NCI-H146 (cell line): ENCODE measurements around the gene RO60.

Experiments
- DNase-seq: peaks from one replicate; lab custom pipeline; 2025; lab: John Stamatoyannopoulos, UW

RO60 gene

DNA sequence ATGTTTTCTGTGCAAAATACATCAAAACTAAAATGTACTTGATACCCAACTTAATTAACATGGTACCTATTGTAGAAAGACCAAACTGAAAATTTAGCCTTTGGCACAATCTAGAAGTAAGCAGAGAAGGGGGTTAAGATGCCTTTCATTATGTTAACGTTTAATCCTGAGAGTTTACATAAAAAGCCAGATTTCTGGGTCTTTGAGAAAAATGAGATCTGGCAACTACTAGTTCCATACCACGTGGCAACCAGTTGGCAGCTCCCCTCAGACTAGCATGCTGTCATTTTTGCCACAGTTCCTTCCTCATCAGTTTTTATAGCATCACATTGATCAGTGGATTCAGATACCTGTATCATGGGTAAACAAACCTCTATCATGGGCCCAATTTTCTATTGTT is 1.5 kb downstream of the RO60 start:
- DNase-seq, result peak; percentile 27

DNA sequence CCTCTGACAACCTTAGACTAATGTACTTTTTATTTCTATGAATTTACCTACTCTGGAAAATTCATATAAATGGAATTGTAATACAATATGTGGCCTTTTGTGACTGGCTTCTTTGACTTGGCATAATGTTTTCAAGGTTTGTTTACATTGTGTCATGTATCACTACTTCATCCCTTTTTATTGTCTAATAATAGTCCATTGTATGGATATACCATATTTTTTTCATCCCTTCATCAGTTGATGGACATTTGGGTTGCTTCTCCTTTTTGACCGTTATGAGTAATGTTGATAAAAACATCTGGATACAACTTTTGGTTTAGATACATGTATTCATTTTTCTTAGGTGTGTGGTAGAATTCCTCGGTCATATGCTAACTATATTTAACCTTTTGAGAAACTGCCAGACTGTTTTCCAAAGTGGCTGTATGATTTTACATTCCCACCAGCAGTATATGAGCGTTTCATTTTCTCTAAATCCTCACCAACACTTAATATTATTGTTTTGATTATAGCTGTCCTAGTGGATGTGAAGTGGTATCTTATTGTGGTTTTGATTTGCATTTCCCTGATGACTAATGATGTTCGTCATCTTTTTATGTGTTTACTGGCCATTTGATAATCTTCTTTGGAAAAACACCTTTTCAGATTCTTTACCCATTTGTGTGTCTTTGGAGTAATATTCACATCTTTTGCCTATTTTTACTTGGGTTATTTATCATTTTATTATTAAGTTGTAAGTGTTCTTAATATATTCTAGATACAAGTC is 3.5 kb downstream of the RO60 start:
- no peak for DNase-seq

DNA sequence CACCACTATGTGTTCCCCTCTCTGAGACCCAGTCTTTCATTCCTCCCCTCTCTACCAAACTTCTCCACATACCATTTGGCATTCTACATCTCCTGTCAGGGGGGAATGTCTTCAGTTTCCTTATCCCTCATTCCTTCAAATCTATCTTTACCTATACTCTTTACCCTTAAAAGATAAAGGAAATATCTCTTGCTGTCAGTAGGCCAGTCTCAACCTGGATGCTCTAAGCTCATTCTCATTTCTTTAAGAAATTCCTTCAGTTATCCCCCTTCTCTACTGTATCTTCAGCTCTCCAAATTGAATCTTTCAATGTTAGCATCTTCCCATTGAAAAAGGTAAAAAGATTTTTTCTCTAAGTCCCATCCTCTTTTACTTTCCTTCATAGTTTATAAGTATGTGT is 6.5 kb downstream of the RO60 start:
- no peak for DNase-seq

DNA sequence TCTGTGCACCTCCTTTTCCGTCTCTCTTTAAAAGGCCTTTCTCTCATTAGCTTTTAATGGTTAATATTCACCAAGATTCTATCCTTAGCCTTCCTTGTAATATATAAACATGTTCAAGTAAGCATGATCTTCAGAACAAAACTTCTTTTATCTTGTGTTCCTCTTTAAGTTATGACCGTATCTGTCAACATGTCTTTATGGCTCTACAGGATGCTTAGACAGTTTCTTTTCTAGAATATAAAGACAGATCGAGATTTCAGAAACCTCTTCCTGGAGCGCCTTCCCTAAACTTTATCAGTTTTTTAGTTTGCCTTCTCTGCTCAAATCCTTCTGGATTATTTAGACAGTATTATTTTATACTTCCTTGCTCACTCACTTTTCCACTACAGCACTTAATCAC is 7.2 kb downstream of the RO60 start:
- no peak for DNase-seq

DNA sequence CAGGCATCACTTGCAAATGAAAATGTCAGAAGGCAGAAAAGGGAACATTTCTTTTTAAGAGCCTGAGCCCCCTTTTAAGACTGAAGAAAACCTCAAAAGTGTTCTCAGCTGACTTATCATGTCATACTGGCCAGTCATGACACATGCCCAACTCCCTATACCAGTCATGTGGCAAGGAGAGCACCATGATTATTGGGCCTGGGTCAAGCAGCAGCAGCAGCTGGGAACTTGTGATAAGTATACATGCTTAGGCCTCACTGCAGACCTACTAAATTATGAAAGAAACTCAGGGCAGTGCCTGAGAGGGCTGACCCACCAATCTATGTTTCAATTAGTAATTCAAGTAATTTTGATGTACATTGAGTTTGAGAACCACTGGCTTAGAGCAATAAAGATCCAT is 8.6 kb downstream of the RO60 start:
- DNase-seq, result no peak

DNA sequence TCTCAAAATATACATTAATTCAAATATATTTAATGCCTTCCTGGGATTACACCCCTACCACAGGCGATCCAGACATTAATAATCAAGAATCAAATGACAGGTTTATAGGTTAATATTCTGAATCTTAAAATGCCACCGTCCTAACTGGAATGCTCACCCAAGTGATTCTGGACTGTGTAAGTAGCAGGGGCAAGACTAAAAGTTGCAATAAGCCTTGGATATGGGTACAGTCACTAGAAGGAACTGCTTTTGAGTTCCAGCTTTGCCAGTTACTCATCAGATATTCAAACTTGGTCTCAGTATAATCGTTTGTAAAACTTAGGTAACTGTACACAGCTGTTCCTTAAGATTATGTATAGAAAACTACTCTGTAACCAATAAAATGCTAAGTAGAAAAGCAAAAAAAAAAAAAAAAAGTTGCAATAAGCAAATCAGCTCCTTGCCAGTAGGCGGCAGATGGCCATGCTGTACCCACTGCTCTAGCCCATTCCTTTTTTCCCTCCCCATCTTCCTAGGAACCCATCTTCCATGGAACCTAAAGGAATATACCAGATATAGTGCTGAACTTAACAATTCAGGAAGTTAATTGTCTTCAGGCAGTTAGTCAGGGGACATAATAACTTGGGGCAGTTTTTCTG is 10.5 kb downstream of the RO60 start:
- peak; percentile 8 for DNase-seq

DNA sequence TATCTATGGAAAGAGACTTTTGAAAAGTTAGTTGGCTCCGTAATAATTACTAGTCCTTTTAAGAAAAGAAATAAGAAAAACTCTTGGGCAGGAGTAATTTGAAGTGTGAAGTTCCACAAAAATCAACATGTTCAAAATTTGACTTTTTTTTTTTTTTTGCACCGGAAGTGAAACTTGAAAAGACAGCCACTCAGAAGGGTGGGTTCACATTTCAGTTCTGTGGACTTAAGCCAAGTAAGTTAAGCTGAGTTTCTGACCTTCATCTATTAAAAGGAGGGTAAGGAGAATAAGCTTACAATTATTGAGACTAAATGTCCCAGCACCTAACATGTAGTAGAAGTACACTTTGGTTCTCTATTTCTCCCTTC is 11.0 kb downstream of the RO60 start:
- no peak for DNase-seq

DNA sequence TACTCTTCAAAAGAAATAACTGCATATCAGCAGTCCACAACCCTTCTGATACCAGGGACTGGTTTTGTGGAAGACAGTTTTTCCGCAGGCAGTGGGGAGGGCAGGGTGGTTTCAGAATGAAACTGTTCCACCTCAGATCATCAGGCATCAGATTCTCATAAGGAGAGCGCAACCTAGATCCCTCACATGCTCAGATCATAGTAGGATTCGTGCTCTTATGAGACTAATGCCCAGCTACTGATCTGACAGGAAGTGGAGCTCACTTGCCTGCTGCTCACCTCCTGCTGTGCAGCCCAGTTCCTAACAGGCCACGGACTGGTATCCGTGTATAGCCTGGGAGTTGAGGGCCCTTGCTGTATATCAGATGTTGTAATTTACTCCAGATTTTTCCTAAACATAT is 11.5 kb downstream of the RO60 start:
- DNase-seq, result peak; percentile 63

DNA sequence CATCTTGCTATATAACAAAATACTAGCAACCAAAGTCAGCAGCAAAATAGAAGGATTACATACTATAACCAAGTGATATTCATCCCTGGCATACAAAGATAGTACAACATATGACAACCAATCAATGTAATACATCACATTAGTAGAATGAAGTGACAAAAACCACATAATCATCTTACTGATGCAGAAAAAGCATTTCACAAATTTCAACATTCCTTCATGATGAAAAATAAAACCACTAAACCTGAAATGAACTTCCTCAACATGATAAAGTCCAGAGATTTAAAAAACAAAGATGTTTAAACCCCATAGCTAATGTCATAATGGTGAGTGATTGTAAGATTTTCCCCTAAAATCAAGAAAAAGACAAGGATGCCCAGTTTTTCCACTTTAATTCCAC is 18.6 kb downstream of the RO60 start:
- no peak for DNase-seq

DNA sequence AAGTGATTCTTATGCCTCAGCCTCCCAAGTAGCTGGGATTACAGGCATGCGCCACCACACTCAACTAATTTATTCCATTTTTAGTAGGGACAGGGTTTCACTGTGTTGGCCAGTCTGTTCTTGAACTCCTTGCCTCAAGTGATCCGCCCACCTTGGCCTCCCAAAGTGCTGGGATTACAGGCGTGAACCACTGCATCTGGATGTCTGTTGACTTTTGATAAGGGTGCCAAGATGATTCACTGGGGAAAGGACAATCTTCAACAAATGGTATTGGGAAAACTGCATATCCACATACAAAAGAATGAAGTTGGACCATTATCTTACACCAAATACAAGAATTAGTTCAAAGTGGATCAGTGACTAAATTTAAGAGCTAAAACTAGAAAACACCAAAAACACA is 19.8 kb downstream of the RO60 start:
- no peak for DNase-seq

DNA sequence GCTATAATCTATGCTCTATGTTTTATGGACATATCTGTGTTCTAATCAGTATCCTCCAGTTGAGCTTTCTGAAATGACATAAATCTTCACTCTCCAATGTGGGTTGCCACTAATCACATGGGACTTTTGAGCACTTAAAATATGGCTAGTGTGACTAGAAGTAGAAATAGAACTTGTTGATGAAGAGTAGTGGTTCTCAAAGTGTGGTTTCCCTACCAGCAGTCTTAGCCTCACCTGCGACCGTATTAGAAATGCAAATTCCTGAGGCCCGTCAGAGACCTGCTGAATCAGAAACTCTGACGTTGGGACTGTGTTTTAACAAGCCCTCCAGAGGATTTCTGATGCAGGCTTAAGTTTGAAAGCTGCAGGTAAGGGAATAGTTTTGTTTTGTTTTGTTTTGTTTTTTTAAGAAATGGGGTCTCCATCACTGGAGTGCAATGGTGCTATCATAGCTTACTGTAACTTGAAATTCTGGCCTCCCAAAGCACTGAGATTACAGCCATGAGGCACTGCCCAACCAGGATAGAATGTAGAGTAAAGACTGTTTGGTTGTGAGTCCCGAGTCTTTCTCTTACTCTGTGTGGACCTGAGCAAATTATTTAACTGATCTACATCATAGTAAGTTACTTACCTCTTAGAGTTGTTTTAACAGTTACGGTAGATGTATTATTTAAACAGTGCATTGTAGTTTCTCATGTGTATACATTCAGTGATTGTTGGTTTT is 24.1 kb downstream of the RO60 start:
- DNase-seq, result no peak

DNA sequence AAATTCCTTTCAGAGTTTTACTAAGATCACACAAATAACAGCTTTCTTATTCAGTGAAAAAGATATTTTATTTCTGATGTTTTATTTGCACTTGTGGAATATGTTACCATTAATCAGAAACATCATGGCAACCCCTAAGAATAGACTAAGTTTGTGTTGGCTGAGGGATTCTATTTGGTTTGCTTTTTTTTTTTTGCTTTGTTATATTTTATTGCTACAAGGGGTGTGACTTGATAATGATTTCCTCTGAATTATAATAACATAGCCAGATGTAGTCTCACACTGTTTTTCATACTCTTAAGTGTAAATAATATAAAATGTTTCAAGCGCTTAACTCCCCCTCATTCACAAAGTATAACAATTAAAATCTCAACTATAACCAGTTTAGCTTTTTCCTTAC is 25.9 kb downstream of the RO60 start:
- DNase-seq, result peak; percentile 12

DNA sequence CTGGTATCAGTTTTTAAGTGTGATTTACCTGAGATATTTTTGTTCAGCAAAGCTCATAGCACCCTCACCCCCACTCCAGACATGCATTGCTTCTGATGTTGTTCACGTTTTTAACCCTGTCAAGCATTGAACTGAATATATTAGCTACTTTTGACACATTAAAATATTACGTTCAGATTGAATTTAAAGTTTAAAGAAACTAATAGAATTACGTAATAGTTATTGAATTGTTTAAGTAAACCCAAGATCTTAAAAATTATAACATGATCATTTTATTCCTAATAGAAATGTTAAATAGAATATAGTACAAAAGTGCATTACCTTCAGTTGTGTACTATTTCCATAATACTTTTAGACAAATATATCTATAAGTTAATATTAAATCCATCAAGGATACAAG is 26.9 kb downstream of the RO60 start:
- DNase-seq, result no peak

DNA sequence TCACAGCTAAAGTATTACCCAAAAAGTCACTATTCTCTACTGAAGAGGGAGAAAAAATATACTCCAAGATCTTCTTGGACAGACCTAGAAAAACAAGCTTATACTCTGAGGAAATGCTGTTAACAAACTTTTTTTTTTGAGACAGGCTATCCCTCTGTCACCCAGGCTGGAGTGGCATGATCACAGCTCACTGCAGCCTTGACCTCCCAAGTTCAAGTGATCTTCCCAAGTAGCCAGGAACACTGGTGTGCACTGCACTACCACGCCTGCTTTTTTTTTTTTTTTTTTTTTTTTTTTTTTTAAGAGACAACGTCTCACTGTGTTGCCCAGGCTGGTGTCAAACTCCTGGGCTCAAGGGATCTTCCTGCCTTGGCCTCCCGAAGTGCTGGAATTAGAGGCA is 28.5 kb downstream of the RO60 start:
- DNase-seq, result no peak

DNA sequence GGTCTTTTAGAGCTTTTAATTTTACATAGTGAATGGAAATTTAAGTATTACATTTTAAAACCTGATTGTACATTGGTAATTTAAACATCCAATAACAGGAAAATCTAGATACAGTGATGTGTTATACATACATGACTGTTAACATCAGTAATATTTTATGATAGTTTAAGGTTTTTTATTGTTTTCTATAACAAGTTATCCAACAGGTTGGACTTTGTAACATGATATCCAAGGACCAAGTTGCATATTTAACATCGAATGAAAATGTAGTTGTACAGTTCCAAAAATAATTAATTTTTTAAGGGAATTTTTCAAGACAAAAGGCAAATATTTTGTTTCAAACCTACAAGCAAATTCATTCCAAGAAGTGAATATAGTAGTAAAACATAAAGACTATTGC is 31.5 kb downstream of the RO60 start:
- DNase-seq, result no peak

DNA sequence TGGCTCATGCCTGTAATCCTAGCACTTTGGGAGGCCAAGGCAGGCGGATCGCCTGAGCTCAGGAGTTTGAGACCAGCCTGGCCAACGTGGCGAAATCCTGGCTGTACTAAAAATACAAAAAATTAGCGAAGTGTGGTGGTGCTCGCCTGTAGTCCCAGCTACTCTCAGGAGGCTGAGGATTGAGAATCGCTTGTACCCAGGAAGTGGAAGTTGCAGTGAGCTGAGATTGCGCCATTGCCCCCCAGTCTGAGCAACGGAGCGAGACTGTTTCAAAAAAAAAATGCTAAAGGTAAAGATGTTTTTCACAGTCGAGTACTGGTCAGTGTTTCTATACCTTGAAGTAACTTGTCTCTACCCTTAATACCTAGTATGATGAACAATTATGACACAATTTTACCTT is 34.7 kb downstream of the RO60 start:
- no peak for DNase-seq

DNA sequence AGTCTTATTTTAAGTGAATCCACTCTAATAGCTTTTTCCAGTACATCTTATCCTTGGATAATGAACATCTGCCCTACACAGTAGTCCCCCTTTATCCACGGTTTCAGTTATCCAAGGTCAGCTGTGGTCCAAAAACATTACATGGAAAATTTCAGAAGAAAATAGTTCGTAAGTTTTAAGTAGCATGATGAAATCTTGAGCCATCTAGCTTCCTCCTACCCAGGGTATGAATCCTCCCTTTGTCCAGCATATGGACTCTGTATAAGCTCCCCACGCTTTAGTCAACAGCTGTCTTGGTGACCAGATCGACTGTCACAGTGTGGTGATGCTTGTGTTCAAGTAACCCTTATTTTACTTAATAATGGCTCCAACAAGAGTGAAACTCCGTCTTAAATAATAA is 43.2 kb downstream of the RO60 start:
- no peak for DNase-seq

DNA sequence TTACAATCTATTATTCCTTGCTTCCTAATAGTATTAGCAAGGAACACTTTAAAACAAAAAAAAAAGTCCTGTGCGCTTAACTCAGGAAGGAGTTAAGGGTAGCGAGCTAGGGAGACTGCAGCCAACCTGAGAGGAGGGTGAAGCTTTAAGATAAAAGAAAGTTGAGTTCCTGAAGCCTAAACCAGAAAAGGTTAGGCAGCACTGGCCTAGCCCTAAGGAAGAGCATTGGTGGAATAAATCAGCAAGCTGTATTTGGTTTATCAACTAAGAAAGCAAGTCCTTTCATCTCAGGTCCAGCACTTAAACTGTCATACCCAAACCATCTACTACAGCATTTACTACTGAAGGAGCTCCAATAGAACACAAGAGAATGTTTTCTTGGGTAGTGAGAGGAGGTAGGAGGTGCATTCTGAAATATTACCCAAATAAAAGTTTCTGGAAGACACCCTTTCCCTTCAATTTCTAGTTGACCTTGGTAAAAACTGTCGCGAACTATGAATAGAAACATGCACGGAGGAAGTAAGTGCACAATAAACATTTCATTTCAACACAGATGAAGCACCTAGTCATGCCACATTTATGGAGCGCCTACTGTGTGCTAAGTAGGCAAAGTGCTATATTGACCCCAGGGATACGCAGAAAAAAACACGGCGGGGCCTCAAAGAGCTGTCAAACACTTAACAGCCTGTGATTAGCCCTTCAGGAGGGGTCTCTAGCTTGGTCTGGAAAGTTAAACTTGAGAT is 44.5 kb downstream of the RO60 start:
- DNase-seq, result no peak

DNA sequence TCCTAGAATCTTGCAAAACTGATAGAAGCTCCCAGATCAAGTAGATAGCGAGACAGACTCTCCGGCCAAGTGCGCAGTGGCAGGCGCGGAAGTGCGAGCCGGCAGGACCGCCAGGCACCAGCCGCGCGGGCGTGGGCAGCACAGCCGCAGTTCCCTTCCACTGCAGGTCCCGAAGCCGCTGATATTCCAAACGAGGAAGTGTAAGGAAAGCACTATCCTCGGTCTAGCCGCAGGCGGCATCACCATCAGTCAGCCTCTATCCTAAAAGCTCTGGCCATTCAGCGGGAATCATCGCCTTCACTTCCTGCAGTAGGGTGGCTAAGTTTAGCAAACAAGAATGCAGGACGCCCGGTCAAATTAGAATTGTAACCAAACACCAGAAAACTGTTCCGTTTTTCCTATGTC is 45.1 kb downstream of the RO60 start:
- DNase-seq, result peak; percentile 64

DNA sequence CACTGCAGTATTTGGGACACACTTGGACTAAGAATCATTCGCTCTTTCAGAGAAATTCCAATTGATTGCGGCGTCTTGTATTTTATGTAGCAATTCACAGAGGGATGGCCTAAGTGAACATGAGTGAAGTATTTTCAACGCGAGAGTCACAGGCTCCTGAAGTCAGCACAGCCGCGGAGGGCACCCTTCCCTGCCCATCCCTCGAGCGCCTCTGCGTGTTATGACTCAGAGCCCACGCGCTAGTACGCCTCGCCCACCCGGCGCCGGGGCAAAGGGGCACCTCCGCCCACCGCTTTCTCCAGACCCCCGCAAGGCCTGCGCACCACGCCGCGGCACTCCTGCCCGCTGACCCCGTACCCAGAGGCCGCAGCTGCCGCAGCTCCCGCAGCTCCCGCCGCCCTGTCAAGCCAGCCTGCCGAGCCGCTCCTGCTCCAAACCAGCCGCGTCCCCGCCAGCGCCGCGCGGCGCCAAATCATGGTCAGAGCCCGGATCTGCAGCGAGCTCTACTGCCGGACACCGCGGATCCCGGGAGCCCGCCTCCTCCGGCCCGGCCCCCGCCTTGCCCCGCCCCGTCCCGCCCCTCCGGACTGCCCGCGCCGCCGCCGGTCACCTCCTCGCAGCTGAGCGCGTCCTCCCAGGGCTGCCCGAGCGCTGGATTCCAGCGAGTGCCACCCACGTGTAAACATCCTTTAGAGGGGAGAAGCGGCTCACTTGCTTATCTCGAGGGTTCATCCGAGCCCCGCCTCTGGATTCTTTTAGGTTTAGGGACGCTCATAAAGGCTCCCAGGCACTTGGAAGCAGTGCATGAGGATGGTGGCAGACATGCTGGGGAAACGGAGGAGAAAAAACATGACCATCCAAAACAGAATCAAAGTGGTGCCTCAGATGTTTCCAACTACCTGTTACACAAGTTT is 45.8 kb downstream of the RO60 start, which contains the start of gene GLRX2:
TSS of gene GLRX2 (minus strand) at position 508 of the 914 bp plus-strand sequence. CDS start at position 476, 32 bp downstream.
- DNase-seq, result peak; percentile 90

DNA sequence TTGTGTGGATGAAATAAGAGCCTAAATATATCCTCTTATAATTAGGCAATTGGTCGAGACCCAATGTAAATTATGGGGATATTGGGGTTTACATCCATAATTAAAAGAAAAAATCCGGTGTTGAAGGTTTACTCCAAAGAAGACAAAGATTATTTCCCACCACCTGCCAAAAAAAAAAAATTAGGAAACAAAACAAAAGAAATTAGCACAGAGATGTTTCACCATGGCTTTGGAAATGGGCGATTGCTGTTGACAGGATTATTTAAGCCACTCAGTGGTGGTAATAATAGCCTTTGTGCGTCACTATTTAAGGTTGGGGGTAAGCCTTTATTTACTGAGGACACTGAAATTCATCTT is 46.4 kb downstream of the RO60 start:
- no peak for DNase-seq

DNA sequence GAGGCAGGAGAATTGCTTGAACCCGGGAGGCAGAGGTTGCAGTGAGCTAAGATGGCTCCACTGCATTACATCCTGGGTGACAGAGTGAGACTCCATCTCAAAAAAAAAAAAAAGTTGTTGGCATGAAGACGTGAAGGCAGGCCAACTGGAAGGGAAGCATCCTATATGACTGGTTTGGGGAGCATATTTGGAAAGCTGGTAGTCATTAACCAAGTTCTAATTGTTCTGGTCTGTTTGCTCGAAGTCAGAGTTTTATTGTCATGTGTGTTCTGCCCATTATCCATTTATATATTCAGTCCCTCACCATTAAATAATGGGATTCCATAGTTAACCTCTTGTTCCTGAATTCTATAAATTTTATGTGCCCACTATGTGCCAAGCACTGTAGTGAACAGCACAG is 49.1 kb downstream of the RO60 start:
- no peak for DNase-seq
